ENCODE data around the gene RAVER1. TPM values are rescaled to one million over a fixed set of nuclear protein-coding genes. Genes with fewer than 3 reads are reported as not detected.

The RAVER1 gene
- total and polyA plus RNA-seq, 4 experiments from 2014 or later = 6.8 to 56.1 (median 37.2) TPM

- intact Hi-C loops (cut with micrococcal nuclease) = no loop called here
- POLR2A ChIA-PET (ENCODE audit: partially characterized antibody) = no interaction called here
Measured at GRCh38 chr19:10362259-10362658, 28.9 kb upstream of the RAVER1 start.

GRCh38 chr19:10361569-10362011 is 28.3 kb upstream of the RAVER1 start:
- no peak for DNase-seq
- H3K9me3 ChIP-seq (ENCODE audit: control insufficient read depth in 1 of 2, low read length in 2 of 2) = no peaks in the 10 kb centered on the region
- ChIA-PET POLR2A (ENCODE audit: partially characterized antibody) (no interaction called here), CTCF (ENCODE audit: partially characterized antibody) (no interaction called here)
- H3K27me3 Mint-ChIP-seq = no peaks in the 10 kb centered on the region
- H3K27ac Mint-ChIP-seq = no peak overlapping the region
- peaks cover 0 to 2% (median 0%) of the 10 kb centered on the region in 8 donors for H3K9me3 Mint-ChIP-seq
- peaks cover 62% of the 10 kb centered on the region for H3K36me3 ChIP-seq (ENCODE audit: insufficient read depth, low read length)
- no peaks in the 10 kb centered on the region for H3K27me3 ChIP-seq (ENCODE audit: insufficient read depth, low read length)
- peaks cover 0 to 3% (median 0%) of the 10 kb centered on the region in 4 donors for H3K4me1 Mint-ChIP-seq
- intact Hi-C loops (cut with micrococcal nuclease) = no loop called here
- H3K4me3 Mint-ChIP-seq = no peak overlapping the region
- no peaks in the 10 kb centered on the region for H3K4me1 ChIP-seq (ENCODE audit: insufficient read depth, low read length)
- no peak overlapping the region for H3K4me3 ChIP-seq (ENCODE audit: low read length in 2 of 2)
- peaks cover 24 to 59% of the 10 kb centered on the region in 2 donors for H3K36me3 Mint-ChIP-seq
- H3K27ac ChIP-seq (ENCODE audit: low read depth, low read length) = no peak overlapping the region

More at GRCh38 chr19:10362259-10362658, 28.9 kb upstream of the RAVER1 start:
- Mint-ChIP-seq H3K9me3 (peaks cover 0 to 2% (median 0%) of the 10 kb centered on the region in 8 donors), H3K36me3 (peaks cover 24 to 60% of the 10 kb centered on the region in 2 donors), H3K27ac (peak overlapping the region in 1 of 7 donors; percentile 47), H3K27me3 (no peaks in the 10 kb centered on the region), H3K4me3 (no peak overlapping the region), H3K4me1 (peaks cover 0 to 3% (median 0%) of the 10 kb centered on the region in 4 donors)
- no peak for DNase-seq
- Histone ChIP-seq H3K27ac (ENCODE audit: low read depth, low read length) (no peak overlapping the region), H3K4me3 (ENCODE audit: low read length in 2 of 2) (no peak overlapping the region), H3K4me1 (ENCODE audit: insufficient read depth, low read length) (no peaks in the 10 kb centered on the region), H3K36me3 (ENCODE audit: insufficient read depth, low read length) (peaks cover 63% of the 10 kb centered on the region), H3K27me3 (ENCODE audit: insufficient read depth, low read length) (no peaks in the 10 kb centered on the region), H3K9me3 (ENCODE audit: control insufficient read depth in 1 of 2, low read length in 2 of 2) (no peaks in the 10 kb centered on the region)
- CTCF ChIA-PET (ENCODE audit: partially characterized antibody) = interaction anchor here (0.9 kb wide), 1 partner anchor 27 kb away, joined by 4 read pairs; no protein-coding TSS in a partner anchor

- no peak overlapping the region for H3K27ac Mint-ChIP-seq
- DNase-seq = no peak
- H3K36me3 ChIP-seq (ENCODE audit: insufficient read depth, low read length) = peaks cover 44% of the 10 kb centered on the region
- no peaks in the 10 kb centered on the region for H3K27me3 Mint-ChIP-seq
- no peak overlapping the region for H3K4me3 ChIP-seq (ENCODE audit: low read length in 2 of 2)
- H3K27me3 ChIP-seq (ENCODE audit: insufficient read depth, low read length) = no peaks in the 10 kb centered on the region
- peaks cover 35 to 51% of the 10 kb centered on the region in 2 donors for H3K36me3 Mint-ChIP-seq
- H3K9me3 Mint-ChIP-seq = peaks cover 0 to 2% (median 0%) of the 10 kb centered on the region in 8 donors
- POLR2A ChIA-PET (ENCODE audit: partially characterized antibody) = no interaction called here
- no peaks in the 10 kb centered on the region for H3K4me1 ChIP-seq (ENCODE audit: insufficient read depth, low read length)
- H3K27ac ChIP-seq (ENCODE audit: low read depth, low read length) = no peak overlapping the region
- H3K4me3 Mint-ChIP-seq = no peak overlapping the region
- H3K4me1 Mint-ChIP-seq = peaks cover 0 to 3% (median 0%) of the 10 kb centered on the region in 4 donors
- CTCF ChIA-PET (ENCODE audit: partially characterized antibody) = no interaction called here
- no peaks in the 10 kb centered on the region for H3K9me3 ChIP-seq (ENCODE audit: control insufficient read depth in 1 of 2, low read length in 2 of 2)
- intact Hi-C loops (cut with micrococcal nuclease) = no loop called here
Measured at GRCh38 chr19:10356431-10356830, 23.1 kb upstream of the RAVER1 start.

- peak in 3 of 5 donors; percentile 8 to 28 (median 23) for DNase-seq
- no peaks in the 10 kb centered on the region for H3K27me3 ChIP-seq (ENCODE audit: insufficient read depth, low read length)
- no peaks in the 10 kb centered on the region for H3K4me1 Mint-ChIP-seq
- no peaks in the 10 kb centered on the region for H3K4me1 ChIP-seq (ENCODE audit: insufficient read depth, low read length)
- H3K4me3 ChIP-seq (ENCODE audit: low read length in 2 of 2) = no peak overlapping the region
- POLR2A ChIA-PET (ENCODE audit: partially characterized antibody) = interaction anchor here (1.8 kb wide), 1 partner anchor 84 kb away, joined by 4 read pairs; no protein-coding TSS in a partner anchor
- H3K27ac Mint-ChIP-seq = peak overlapping the region in 1 of 7 donors; percentile 41
- H3K36me3 ChIP-seq (ENCODE audit: insufficient read depth, low read length) = peaks cover 39% of the 10 kb centered on the region
- H3K27ac ChIP-seq (ENCODE audit: low read depth, low read length) = no peak overlapping the region
- no peaks in the 10 kb centered on the region for H3K9me3 ChIP-seq (ENCODE audit: control insufficient read depth in 1 of 2, low read length in 2 of 2)
- H3K27me3 Mint-ChIP-seq = no peaks in the 10 kb centered on the region
- intact Hi-C loops (cut with micrococcal nuclease) = no loop called here
- peaks cover 31 to 44% of the 10 kb centered on the region in 2 donors for H3K36me3 Mint-ChIP-seq
- no peaks in the 10 kb centered on the region for H3K9me3 Mint-ChIP-seq
- H3K4me3 Mint-ChIP-seq = no peak overlapping the region
- CTCF ChIA-PET (ENCODE audit: partially characterized antibody) = no interaction called here
Measured at GRCh38 chr19:10353793-10354391, 20.6 kb upstream of the RAVER1 start.

- H3K36me3 Mint-ChIP-seq = peaks cover 27 to 44% of the 10 kb centered on the region in 2 donors
- H3K27me3 Mint-ChIP-seq = no peaks in the 10 kb centered on the region
Measured at GRCh38 chr19:10352764-10353671, 19.7 kb upstream of the RAVER1 start.

GRCh38 chr19:10346509-10346908 is 13.2 kb upstream of the RAVER1 start:
- peaks cover 6% of the 10 kb centered on the region for H3K36me3 ChIP-seq (ENCODE audit: insufficient read depth, low read length)
- POLR2A ChIA-PET (ENCODE audit: partially characterized antibody) = no interaction called here
- Mint-ChIP-seq H3K4me1 (no peaks in the 10 kb centered on the region), H3K9me3 (no peaks in the 10 kb centered on the region), H3K4me3 (no peak overlapping the region), H3K27me3 (no peaks in the 10 kb centered on the region), H3K27ac (no peak overlapping the region), H3K36me3 (peaks cover 6 to 10% of the 10 kb centered on the region in 2 donors)
- no peak overlapping the region for H3K4me3 ChIP-seq (ENCODE audit: low read length in 2 of 2)
- no peaks in the 10 kb centered on the region for H3K4me1 ChIP-seq (ENCODE audit: insufficient read depth, low read length)
- no peaks in the 10 kb centered on the region for H3K27me3 ChIP-seq (ENCODE audit: insufficient read depth, low read length)
- CTCF ChIA-PET (ENCODE audit: partially characterized antibody) = no interaction called here
- intact Hi-C loops (cut with micrococcal nuclease) = no loop called here
- no peaks in the 10 kb centered on the region for H3K9me3 ChIP-seq (ENCODE audit: control insufficient read depth in 1 of 2, low read length in 2 of 2)
- no peak overlapping the region for H3K27ac ChIP-seq (ENCODE audit: low read depth, low read length)
- no peak for DNase-seq

More at GRCh38 chr19:10352764-10353671, 19.7 kb upstream of the RAVER1 start:
- Histone ChIP-seq H3K36me3 (ENCODE audit: insufficient read depth, low read length) (peaks cover 34% of the 10 kb centered on the region), H3K27me3 (ENCODE audit: insufficient read depth, low read length) (no peaks in the 10 kb centered on the region), H3K27ac (ENCODE audit: low read depth, low read length) (no peak overlapping the region), H3K9me3 (ENCODE audit: control insufficient read depth in 1 of 2, low read length in 2 of 2) (no peaks in the 10 kb centered on the region), H3K4me3 (ENCODE audit: low read length in 2 of 2) (no peak overlapping the region), H3K4me1 (ENCODE audit: insufficient read depth, low read length) (no peaks in the 10 kb centered on the region)
- Mint-ChIP-seq H3K9me3 (no peaks in the 10 kb centered on the region), H3K4me3 (no peak overlapping the region), H3K27ac (no peak overlapping the region), H3K4me1 (no peaks in the 10 kb centered on the region)
- intact Hi-C loops (cut with micrococcal nuclease) = no loop called here
- CTCF ChIA-PET (ENCODE audit: partially characterized antibody) = no interaction called here
- POLR2A ChIA-PET (ENCODE audit: partially characterized antibody) = interaction anchor here (1.8 kb wide), 1 partner anchor 83 kb away, joined by 4 read pairs; no protein-coding TSS in a partner anchor
- no peak for DNase-seq

- H3K27ac ChIP-seq (ENCODE audit: low read depth, low read length) = no peak overlapping the region
- Mint-ChIP-seq H3K4me3 (no peak overlapping the region), H3K27me3 (no peaks in the 10 kb centered on the region), H3K36me3 (no peaks in the 10 kb centered on the region), H3K4me1 (peaks cover 3 to 10% (median 4%) of the 10 kb centered on the region in 4 donors), H3K9me3 (no peaks in the 10 kb centered on the region), H3K27ac (no peak overlapping the region)
- CTCF ChIA-PET (ENCODE audit: partially characterized antibody) = interaction anchor here (0.6 to 1.7 kb wide), 2 partner anchors 85 to 242 kb away, joined by 3 to 6 read pairs; no protein-coding TSS in a partner anchor
- DNase-seq = no peak
- no peaks in the 10 kb centered on the region for H3K9me3 ChIP-seq (ENCODE audit: control insufficient read depth in 1 of 2, low read length in 2 of 2)
- no peaks in the 10 kb centered on the region for H3K27me3 ChIP-seq (ENCODE audit: insufficient read depth, low read length)
- POLR2A ChIA-PET (ENCODE audit: partially characterized antibody) = interaction anchor here (1.0 kb wide), 1 partner anchor 11 kb away, joined by 4 read pairs; the partner anchor contains the start of gene RAVER1
- H3K36me3 ChIP-seq (ENCODE audit: insufficient read depth, low read length) = no peaks in the 10 kb centered on the region
- intact Hi-C loops (cut with micrococcal nuclease) = no loop called here
- peaks cover 6% of the 10 kb centered on the region for H3K4me1 ChIP-seq (ENCODE audit: insufficient read depth, low read length)
- H3K4me3 ChIP-seq (ENCODE audit: low read length in 2 of 2) = no peak overlapping the region
Measured at GRCh38 chr19:10344780-10345179, 11.5 kb upstream of the RAVER1 start.
